GM13977 (cell line): Measurements from ENCODE around the gene CDH4.

Source experiments
- DNase-seq: peaks from one replicate; pipeline ENCODE4 v3.0.0; 2012; ENCODE audit warnings: low spot score
- in situ Hi-C: fragments of 300-500 bp; cut with MboI; formaldehyde crosslinking; loops from one replicate; pipeline ENCODE4 v1.12.0; 2022; ENCODE audit warnings: low sequenced_read_pairs, low pct_unique_long_range_greater_than_20kb, mixed read lengths, inconsistent platforms; ENCODE audit not compliant: unreplicated experiment
- TF ChIP-seq, protein P1 (sequence below): IDR thresholded peaks from 2 replicates; pipeline ENCODE4 v1.5.1; 2012; ENCODE audit warnings: mild to moderate bottlenecking, control low read depth; ENCODE audit not compliant: insufficient read depth; ENCODE audit errors: extremely low read depth, missing control alignments

CDH4 gene

DNA sequence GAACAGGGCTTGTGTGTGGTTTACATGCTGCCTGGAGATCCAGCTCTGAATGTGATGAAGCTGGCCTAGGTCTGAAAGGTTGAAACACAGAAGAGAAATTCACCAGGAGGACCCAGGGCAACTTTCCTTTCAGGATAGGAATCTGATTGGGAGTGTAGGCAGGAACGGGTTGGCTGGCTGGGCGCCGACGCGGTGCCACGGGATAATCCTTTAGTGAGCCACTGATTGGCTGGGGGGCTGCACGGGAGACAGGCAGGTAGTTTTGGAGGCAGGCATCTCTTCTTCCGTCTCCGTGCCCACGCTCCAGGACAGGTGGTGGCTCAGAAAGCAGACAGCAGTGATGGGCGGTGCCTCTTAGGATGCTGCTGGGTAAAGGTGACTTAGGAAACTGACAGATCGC is 294.6 kb downstream of the CDH4 start:
- in situ Hi-C loops: no loop called here
- DNase-seq: no peak
- TF ChIP-seq, protein P1, sequence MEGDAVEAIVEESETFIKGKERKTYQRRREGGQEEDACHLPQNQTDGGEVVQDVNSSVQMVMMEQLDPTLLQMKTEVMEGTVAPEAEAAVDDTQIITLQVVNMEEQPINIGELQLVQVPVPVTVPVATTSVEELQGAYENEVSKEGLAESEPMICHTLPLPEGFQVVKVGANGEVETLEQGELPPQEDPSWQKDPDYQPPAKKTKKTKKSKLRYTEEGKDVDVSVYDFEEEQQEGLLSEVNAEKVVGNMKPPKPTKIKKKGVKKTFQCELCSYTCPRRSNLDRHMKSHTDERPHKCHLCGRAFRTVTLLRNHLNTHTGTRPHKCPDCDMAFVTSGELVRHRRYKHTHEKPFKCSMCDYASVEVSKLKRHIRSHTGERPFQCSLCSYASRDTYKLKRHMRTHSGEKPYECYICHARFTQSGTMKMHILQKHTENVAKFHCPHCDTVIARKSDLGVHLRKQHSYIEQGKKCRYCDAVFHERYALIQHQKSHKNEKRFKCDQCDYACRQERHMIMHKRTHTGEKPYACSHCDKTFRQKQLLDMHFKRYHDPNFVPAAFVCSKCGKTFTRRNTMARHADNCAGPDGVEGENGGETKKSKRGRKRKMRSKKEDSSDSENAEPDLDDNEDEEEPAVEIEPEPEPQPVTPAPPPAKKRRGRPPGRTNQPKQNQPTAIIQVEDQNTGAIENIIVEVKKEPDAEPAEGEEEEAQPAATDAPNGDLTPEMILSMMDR: no peak

- TF ChIP-seq, protein P1: no peak
- no peak for DNase-seq
- in situ Hi-C loops: no loop called here
Measured at GRCh38 chr20:61548069-61548468, 296.0 kb downstream of the CDH4 start.

- TF ChIP-seq, protein P1: no peak
- in situ Hi-C loops: no loop called here
- no peak for DNase-seq
Measured at GRCh38 chr20:61549865-61550264, 297.8 kb downstream of the CDH4 start.

- in situ Hi-C loops: no loop called here
- DNase-seq: no peak
- TF ChIP-seq, protein P1: no peak
Measured at GRCh38 chr20:61551401-61551800, 299.3 kb downstream of the CDH4 start.

GRCh38 chr20:61554617-61555016 is 302.6 kb downstream of the CDH4 start:
- no peak for DNase-seq
- in situ Hi-C loops: no loop called here
- TF ChIP-seq, protein P1: no peak

DNA sequence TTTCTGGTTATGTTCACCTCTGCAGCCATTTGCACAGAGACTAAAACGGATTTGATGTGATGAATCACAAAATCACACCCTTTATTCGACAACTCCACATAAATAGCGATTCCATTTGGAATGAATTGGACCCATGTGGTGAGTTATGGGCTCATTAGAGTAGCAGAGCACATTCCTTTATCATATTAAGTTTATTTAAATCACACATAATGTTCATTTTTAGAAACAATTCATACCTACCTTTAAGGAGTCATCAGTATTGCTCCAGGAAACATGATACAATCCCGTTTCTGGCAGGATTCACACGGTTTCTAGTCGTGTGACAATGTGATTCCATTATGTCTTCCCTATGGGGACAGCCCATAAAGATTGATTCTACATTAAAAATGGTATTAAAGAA is 303.5 kb downstream of the CDH4 start:
- no peak for DNase-seq

GRCh38 chr20:61556111-61556510 is 304.1 kb downstream of the CDH4 start:
- no peak for DNase-seq
- TF ChIP-seq, protein P1: no peak
- in situ Hi-C loops: no loop called here

More for the DNA sequence above, 303.5 kb downstream of the CDH4 start:
- TF ChIP-seq, protein P1: no peak
- in situ Hi-C loops: no loop called here
